Right cardiac atrium (tissue), 5 donors: Measurements from ENCODE around the gene FYN. TPM values are rescaled to one million over a fixed set of nuclear protein-coding genes. Genes with fewer than 3 reads are reported as not detected.

ENCODE experiments used
- ATAC-seq, 2 donors: fragments of 200-7000 bp; cut with Tn5 transposase; one replicate each; pipeline versions ENCODE4 v1.8.0 to v1.9.1; 2020; ENCODE audit warnings: moderate library complexity in 2 of 2, mild to moderate bottlenecking in 1 of 2
- DNase-seq, 3 donors: peaks; one replicate each; pipeline ENCODE4 v3.0.0-alpha.2; 2020
- H3K27ac ChIP-seq: one replicate; pipeline ENCODE4 v1.5.1; 2013; ENCODE audit warnings: mild to moderate bottlenecking, low read length, control low read depth, moderate library complexity
- H3K27me3 ChIP-seq: one replicate; pipeline ENCODE4 v1.6.1; 2013; ENCODE audit not compliant: control insufficient read depth, insufficient read depth
- H3K4me1 ChIP-seq: one replicate; pipeline ENCODE4 v1.6.1; 2013; ENCODE audit warnings: low read length; ENCODE audit not compliant: control insufficient read depth, insufficient read depth
- H3K4me3 ChIP-seq: one replicate; pipeline ENCODE4 v1.5.1; 2013; ENCODE audit warnings: low read length, control low read depth
- H3K9me3 ChIP-seq: one replicate; pipeline ENCODE4 v1.6.1; 2013; ENCODE audit warnings: low read length; ENCODE audit not compliant: control insufficient read depth
- WGBS: extraction: QIAGEN DNeasy Blood & Tissue Kit; methylation state at CpG from one replicate; pipeline ENCODE4 v1.1.7; 2013; 5-methylcytosine and 5-hydroxymethylcytosine counted together
- intact Hi-C, 4 donors: fragments of 100-400 bp; cut with DNase I; formaldehyde crosslinking; loops; one replicate each; pipeline versions ENCODE4 v1.11.0 to v1.14.0; 2022 to 2023
- polyA plus RNA-seq: library from polyadenylated mRNA; stranded (reverse); fragments of 200-250 nt; gene quantifications from one replicate; pipeline ENCODE4 v1.2.3, GENCODE V29; 2013
- total RNA-seq, 4 donors: library from RNA; stranded (reverse); fragmentation: NEBNext Ultra II Directional; extraction: Animal tissue kit (Norgen Biotek cat#: 25700); gene quantifications; one replicate each; pipeline ENCODE4 v1.2.1, GENCODE V29; 2021
- donor health status: healthy with polysubstance abuse.
- donor health status: DM: no; HTN: yes; CAD: no.
- donor health status: DM: no; HTN: no; CAD: no.
- donor health status: DM: no; HTN: yes; CAD: no; lungs with severe emphysema.
- donor health status: DM: yes; HTN: yes; CAD: no.

FYN gene
- total and polyA plus RNA-seq, 5 donors: 29.8 to 76.6 (median 73.3) TPM

DNA sequence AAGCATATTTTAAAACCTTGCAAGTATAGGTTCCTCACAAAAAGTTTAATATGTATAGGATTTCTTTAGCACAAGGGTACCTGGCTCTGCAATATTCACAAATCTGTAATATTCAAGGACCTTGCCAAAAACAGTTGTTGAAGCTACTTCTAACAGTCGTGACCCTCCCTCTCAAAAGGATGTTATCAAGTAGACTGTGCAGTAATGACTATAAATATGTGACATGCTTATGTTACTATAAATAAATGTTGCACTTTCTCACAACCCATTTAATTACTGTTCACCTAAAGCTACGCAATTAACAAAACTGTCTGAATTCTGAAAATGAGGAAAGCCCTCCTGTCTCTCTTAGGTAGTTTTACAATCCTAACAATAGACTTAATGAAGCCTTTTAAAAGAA lies 41.8 kb downstream of the FYN start:
- no peaks in the 10 kb centered on the region for H3K9me3 ChIP-seq
- no peak overlapping the region for H3K27ac ChIP-seq
- no peak overlapping the region for H3K4me3 ChIP-seq
- WGBS: 53% methylated on average over 2 of the region's 2 CpGs
- intact Hi-C loops: no loop called here
- H3K4me1 ChIP-seq: peaks cover 15% of the 10 kb centered on the region
- DNase-seq (no peak), ATAC-seq (no peak)
- H3K27me3 ChIP-seq: no peaks in the 10 kb centered on the region

DNA sequence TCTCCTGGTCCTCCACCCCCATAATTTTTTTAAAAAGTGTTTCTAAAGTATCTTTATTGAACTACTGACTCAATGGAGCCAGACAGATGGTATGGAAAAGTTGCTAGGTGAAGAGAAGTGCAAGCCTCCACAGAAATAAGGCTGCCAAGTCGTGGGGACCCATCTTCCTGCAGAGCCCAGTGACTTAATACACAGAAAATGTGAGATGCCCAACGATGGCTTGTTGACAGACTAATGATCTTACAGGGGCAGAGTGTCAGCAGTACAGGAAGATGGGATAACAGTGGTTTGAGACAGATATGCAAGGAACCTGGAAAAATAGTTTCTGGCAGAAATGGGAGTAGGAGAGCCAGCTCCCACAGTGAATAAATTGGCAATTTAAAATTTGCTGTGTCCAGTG lies 43.3 kb downstream of the FYN start:
- H3K4me3 ChIP-seq: no peak overlapping the region
- ATAC-seq: no peak
- no peak overlapping the region for H3K27ac ChIP-seq
- DNase-seq: no peak
- no peaks in the 10 kb centered on the region for H3K27me3 ChIP-seq
- peaks cover 15% of the 10 kb centered on the region for H3K4me1 ChIP-seq
- intact Hi-C loops: no loop called here
- 35% methylated on average over 2 of the region's 2 CpGs for WGBS
- no peaks in the 10 kb centered on the region for H3K9me3 ChIP-seq

DNA sequence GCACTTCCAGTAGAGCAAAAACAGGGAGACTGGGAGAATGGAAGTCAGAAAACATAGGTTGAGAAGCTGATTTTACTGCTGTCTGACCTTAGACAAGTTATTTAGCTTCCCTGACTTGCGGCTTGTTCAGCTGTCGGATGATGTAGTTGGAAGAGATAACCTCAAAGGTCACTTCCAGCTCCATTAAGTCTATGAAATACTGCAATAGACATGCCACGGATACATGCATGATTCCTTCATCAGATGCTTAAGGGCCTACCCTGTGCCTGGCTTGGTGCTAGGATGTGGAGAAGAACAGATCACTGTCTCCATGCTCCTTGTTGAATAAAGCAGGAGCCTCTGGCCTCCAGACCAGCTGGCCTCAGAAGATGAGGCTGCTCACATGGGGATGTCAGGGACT lies 43.7 kb downstream of the FYN start:
- peak in 1 of 2 donors; percentile 25 for ATAC-seq

DNA sequence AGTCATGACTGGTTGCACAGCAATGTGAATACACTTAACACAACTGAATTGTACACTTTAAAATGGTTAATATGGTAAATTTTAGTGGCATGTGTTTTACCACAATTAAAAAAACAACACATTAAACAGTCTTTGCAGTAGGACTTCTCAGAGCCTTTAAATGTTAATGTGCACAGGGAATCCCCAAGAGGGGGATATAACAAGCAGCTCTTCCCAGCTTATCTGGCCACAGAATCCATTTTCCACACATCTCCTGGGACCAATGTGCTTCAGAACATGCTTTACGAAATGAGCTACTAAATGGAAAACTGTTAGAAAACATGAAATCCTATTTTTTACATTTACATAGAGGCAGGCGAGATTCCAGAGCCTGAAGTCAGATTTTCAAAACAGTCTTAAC lies 44.4 kb downstream of the FYN start:
- H3K27me3 ChIP-seq: no peaks in the 10 kb centered on the region
- 74% methylated on average over 2 of the region's 2 CpGs for WGBS
- peaks cover 17% of the 10 kb centered on the region for H3K4me1 ChIP-seq
- H3K4me3 ChIP-seq: no peak overlapping the region
- intact Hi-C loops: no loop called here
- no peak for DNase-seq
- no peak for ATAC-seq
- H3K9me3 ChIP-seq: no peaks in the 10 kb centered on the region
- no peak overlapping the region for H3K27ac ChIP-seq

More for the DNA sequence above, 43.7 kb downstream of the FYN start:
- intact Hi-C loops: no loop called here
- H3K9me3 ChIP-seq: no peaks in the 10 kb centered on the region
- H3K4me3 ChIP-seq: no peak overlapping the region
- no peak overlapping the region for H3K27ac ChIP-seq
- H3K27me3 ChIP-seq: no peaks in the 10 kb centered on the region
- peaks cover 17% of the 10 kb centered on the region for H3K4me1 ChIP-seq
- no peak for DNase-seq
- 55% methylated on average over 3 of the region's 3 CpGs for WGBS

DNA sequence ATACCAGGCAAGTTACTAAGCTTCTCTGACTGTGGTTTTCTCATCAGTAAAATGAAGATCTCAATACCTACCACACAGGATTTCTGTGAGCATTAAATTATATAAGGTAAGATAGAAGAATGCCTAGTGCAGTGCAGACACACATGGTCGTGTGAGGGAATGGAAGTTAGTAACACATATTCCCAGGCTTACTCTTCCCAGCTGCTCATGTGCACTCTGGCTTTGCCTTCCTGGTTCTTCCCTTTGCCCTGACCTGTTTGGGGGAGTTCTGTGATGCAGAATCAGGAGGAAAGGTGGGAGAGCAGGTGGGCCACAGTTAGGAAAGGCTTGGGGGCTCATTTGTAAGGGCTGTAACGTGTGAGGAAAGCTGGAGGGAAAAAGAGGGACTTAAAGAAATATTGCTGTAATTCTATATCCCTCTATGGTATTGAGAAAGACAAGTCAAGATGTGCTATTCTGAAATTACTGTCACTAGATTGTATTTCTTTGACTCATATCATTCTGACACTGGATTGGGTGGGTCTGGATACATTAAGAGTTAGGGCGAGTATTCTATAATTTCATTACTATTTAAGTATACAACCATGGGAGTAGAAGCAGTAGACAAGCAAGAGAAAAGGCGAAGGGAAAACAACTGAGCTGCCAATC lies 47.7 kb downstream of the FYN start:
- H3K4me3 ChIP-seq: no peak overlapping the region
- 94% methylated on average over 4 of the region's 4 CpGs for WGBS
- intact Hi-C loops: no loop called here
- no peak overlapping the region for H3K27ac ChIP-seq
- no peak for ATAC-seq
- H3K27me3 ChIP-seq: no peaks in the 10 kb centered on the region
- no peaks in the 10 kb centered on the region for H3K9me3 ChIP-seq
- peaks cover 17% of the 10 kb centered on the region for H3K4me1 ChIP-seq
- no peak for DNase-seq

DNA sequence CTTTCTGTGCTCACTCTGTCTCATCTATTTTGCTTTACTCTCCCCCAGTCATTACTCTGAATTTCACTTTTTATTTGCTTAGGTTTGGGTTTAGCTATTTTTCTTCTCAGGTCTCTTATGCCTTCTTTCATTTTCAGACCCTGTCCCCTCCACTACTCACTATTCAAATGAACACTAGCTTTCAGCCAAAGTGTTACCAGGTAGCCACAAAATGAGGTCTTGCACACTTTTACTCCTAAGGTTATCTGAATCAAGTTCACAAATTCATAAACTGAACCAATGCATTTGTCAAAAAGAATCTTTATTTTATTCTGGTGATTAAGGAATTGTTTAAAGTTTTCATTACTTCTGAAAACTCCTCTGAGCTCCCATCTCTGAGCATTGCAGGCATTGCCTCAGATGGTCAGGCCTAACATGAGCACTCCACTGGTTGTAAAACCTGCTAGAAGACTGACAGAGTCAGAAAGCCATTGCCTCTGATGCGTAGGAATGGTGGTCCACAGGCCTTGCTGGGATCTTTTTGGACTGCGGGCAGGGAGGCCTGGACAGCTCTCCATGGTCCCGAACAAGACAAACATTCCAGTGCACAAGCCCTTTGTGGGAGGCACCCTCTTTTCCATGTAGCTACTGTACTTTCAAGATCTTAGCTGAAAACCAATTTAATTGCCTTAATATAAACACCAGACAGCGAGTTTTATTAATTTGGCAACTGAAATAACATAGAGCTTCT lies 48.5 kb downstream of the FYN start:
- Histone ChIP-seq H3K9me3 (no peaks in the 10 kb centered on the region), H3K27me3 (no peaks in the 10 kb centered on the region), H3K27ac (no peak overlapping the region), H3K4me3 (no peak overlapping the region), H3K4me1 (peaks cover 13% of the 10 kb centered on the region)
- DNase-seq (no peak), ATAC-seq (peak; percentile 55 to 67)
- intact Hi-C loops: no loop called here
- 60% methylated on average over 4 of the region's 4 CpGs for WGBS

DNA sequence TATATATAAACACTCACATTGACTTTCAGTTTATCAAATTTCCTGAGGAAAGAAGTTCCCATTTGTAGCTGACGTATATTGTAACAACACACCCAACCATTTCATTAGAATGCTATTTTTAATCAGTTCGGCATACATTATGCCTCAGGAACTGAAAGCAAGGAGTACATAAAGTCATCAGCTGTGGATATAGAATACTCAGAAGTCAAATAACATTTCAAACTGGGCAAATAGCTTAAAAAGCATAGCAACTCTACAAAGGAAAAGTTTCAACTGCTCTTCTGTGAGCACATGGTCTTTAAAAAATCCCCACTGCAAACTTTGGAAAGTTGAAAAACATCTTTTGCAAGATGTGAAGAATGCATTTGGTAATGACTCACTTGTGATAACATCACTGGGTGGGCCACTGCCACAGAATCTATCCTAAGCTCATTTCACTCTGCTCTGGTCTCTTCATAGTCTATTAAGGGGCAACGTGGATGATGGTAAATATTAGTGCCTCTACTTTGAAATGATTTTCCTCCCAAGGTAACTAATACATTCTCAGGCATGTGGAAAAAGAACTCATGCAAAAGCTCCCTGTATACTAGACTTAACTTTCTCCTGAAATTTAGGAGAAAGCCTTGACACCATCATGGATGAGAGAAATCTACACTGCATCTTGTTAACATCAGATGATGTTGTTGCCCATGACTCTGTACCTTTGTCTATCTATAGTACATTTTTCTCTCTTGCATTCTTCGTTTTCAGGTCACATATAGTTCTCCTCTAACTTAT lies 49.2 kb downstream of the FYN start:
- intact Hi-C loops: no loop called here
- WGBS: 40% methylated on average over 4 of the region's 4 CpGs
- no peak overlapping the region for H3K4me3 ChIP-seq
- no peaks in the 10 kb centered on the region for H3K27me3 ChIP-seq
- ATAC-seq: peak; percentile 61 to 83
- H3K27ac ChIP-seq: no peak overlapping the region
- H3K9me3 ChIP-seq: no peaks in the 10 kb centered on the region
- H3K4me1 ChIP-seq: peaks cover 9% of the 10 kb centered on the region
- no peak for DNase-seq

DNA sequence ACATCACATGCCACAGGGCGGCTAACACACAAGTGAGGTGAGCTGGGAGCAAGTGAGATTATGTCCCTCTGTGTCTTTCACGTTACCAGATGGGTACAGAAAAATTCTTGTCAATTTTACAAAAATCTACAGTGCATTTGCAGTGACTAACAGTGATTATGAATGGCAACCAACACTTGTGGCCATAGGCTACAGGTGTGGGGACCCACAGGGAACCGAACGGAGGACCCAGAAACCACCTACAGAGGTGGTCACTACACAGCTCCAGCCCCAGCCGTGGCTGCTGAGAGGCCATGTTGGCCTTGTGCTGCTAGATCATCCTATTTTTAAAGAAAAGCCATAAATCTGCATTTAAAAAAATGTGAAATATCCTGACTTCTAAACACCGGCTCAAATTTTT lies 50.2 kb downstream of the FYN start:
- Histone ChIP-seq H3K4me3 (no peak overlapping the region), H3K4me1 (peaks cover 14% of the 10 kb centered on the region), H3K27ac (no peak overlapping the region), H3K27me3 (no peaks in the 10 kb centered on the region), H3K9me3 (no peaks in the 10 kb centered on the region)
- intact Hi-C loops: no loop called here
- DNase-seq: no peak
- no peak for ATAC-seq
- 91% methylated on average over 6 of the region's 6 CpGs for WGBS

DNA sequence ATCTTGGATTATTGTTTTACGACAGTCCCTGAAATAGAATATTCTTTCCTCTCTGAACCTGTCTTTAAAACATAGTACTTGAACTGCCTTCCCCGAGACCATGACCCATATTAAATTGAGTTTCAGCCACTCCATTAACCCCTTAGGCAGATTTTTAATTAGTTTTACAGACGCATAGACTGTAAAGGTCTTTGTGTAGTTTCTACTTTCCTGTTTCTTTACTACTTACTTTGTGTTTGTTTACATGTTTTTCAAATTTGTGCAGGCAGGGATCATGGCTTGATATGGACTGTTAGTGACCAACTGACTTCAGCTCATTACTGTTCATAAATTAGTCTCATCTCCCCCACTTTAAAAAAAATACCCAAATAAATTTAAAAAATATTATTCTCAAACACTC lies 53.8 kb downstream of the FYN start:
- 85% methylated on average over 3 of the region's 3 CpGs for WGBS
- intact Hi-C loops: no loop called here
- Histone ChIP-seq H3K4me3 (no peak overlapping the region), H3K9me3 (no peaks in the 10 kb centered on the region), H3K4me1 (peaks cover 11% of the 10 kb centered on the region), H3K27ac (no peak overlapping the region), H3K27me3 (no peaks in the 10 kb centered on the region)
- no peak for ATAC-seq
- no peak for DNase-seq

DNA sequence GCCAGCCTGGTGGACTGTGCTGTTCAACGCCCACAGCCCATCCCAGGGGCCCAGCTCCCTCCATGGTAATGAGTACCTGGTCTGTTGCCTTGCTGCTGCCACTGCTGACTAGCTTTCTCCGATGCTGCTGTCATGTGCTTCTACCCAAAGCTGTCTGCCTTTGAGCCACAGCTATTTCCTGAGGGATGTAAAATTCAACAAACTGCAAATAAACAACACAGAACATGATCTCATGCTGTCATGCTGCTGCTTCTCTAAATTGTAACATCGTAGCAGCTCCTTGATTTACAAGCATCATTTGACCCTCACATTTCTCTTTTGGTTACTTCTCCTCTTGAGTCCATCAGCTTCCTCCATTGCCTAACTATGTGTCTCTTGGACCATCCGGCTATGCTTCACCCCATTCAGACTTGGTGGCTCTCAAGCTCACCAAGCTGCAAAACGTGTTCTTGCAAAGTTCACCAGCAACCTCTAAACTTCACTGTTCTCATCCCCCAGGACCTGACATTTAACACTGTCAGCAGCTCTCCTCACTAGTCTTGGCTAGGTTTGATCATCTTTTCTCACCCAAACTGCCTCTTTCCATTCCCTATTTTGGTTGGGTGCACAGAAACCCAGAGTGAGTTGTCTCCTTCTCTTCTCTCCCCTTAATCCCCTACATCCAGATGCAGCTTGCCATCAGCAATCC lies 54.6 kb downstream of the FYN start:
- Histone ChIP-seq H3K4me3 (no peak overlapping the region), H3K27ac (no peak overlapping the region), H3K9me3 (no peaks in the 10 kb centered on the region), H3K4me1 (peaks cover 13% of the 10 kb centered on the region), H3K27me3 (no peaks in the 10 kb centered on the region)
- no peak for DNase-seq
- ATAC-seq: peak in 1 of 2 donors; percentile 39
- 53% methylated on average over 5 of the region's 5 CpGs for WGBS
- intact Hi-C loops: no loop called here
